Measurements from ENCODE around the gene HPS5. TPM values are rescaled to one million over a fixed set of nuclear protein-coding genes. Genes with fewer than 3 reads are reported as not detected.

HPS5 gene
- total RNA-seq, 1 donor from 2014 or later = 76.3 TPM

DNA sequence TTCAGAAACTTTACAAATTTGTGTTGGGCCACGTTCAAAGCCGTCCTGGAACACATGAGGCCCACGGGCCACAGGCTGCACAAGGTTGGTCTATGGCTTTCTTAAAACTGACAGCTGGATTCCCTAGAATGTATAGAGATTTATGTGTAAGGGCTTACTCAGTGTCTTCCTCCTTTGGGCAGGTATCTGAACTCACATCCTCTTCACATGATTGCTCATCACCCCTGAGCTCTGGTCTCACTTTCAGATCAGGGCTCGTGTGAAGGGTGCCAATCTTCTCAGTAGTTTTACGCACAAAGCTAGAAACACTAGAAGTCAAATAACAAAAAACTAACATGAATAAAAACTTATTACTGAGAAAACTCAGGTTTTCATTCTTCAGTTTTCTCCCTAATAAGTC lies 27.1 kb downstream of the HPS5 start:
- H3K27me3 Mint-ChIP-seq (ENCODE audit: unreplicated experiment) = no peaks in the 10 kb centered on the region

DNA sequence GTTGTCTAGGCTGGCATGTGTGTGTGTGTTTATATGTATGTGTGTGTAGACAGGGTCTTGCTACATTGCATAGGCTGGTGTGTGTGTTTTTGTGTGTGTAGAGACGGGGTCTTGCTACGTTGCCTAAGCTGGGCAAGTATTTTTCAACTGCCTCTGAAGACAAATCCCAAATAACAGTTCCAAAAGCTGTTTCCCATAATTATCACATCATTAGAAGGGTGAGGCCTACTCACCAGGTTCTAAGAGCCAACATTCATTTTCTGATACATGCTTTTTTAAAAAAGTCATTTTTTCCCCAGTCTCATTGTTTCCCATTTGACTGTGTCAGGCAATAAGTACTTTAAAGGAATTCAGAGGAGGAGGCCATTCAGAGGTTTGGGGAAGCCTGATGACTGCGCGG lies 33.0 kb downstream of the HPS5 start:
- peaks cover 63% of the 10 kb centered on the region for H3K36me3 Mint-ChIP-seq (ENCODE audit: unreplicated experiment)
- H3K4me3 Mint-ChIP-seq (ENCODE audit: unreplicated experiment) = no peak overlapping the region
- H3K27me3 Mint-ChIP-seq (ENCODE audit: unreplicated experiment) = no peaks in the 10 kb centered on the region
- no peaks in the 10 kb centered on the region for H3K4me1 Mint-ChIP-seq (ENCODE audit: unreplicated experiment)
- DNase-seq (ENCODE audit: extremely low spot score, unreplicated experiment) = no peak
- no peak overlapping the region for H3K27ac Mint-ChIP-seq (ENCODE audit: unreplicated experiment)
- TF ChIP-seq, protein P1, sequence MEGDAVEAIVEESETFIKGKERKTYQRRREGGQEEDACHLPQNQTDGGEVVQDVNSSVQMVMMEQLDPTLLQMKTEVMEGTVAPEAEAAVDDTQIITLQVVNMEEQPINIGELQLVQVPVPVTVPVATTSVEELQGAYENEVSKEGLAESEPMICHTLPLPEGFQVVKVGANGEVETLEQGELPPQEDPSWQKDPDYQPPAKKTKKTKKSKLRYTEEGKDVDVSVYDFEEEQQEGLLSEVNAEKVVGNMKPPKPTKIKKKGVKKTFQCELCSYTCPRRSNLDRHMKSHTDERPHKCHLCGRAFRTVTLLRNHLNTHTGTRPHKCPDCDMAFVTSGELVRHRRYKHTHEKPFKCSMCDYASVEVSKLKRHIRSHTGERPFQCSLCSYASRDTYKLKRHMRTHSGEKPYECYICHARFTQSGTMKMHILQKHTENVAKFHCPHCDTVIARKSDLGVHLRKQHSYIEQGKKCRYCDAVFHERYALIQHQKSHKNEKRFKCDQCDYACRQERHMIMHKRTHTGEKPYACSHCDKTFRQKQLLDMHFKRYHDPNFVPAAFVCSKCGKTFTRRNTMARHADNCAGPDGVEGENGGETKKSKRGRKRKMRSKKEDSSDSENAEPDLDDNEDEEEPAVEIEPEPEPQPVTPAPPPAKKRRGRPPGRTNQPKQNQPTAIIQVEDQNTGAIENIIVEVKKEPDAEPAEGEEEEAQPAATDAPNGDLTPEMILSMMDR (IDR thresholded peaks at IDR 0.05) = no peak
- no peaks in the 10 kb centered on the region for H3K9me3 Mint-ChIP-seq (ENCODE audit: unreplicated experiment)

More for the DNA sequence above, 27.1 kb downstream of the HPS5 start:
- no peak overlapping the region for H3K27ac Mint-ChIP-seq (ENCODE audit: unreplicated experiment)
- peaks cover 78% of the 10 kb centered on the region for H3K36me3 Mint-ChIP-seq (ENCODE audit: unreplicated experiment)
- TF ChIP-seq, protein P1 (IDR thresholded peaks at IDR 0.05) = no peak
- DNase-seq (ENCODE audit: extremely low spot score, unreplicated experiment) = no peak
- no peaks in the 10 kb centered on the region for H3K4me1 Mint-ChIP-seq (ENCODE audit: unreplicated experiment)
- H3K9me3 Mint-ChIP-seq (ENCODE audit: unreplicated experiment) = no peaks in the 10 kb centered on the region
- no peak overlapping the region for H3K4me3 Mint-ChIP-seq (ENCODE audit: unreplicated experiment)

DNA sequence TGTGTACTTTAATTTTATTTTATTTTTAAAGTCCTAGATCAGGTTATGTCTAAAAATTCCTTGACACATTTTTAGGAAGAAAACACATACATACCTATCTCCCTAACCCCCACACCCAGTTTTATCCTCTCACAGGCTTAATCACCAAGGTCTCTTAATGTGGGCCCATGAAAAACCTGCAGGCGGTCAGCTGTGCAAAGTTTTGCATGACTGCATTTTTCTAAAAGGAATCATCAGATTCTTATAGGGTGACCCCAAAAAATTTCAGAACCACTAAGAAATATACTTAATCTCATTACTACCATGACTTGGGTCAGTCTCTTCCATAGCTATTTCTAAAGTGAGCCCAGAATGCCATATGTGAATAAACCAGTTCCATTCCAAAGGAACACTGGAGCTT lies 36.1 kb downstream of the HPS5 start:
- no peak for DNase-seq (ENCODE audit: extremely low spot score, unreplicated experiment)
- H3K4me3 Mint-ChIP-seq (ENCODE audit: unreplicated experiment) = no peak overlapping the region
- H3K27ac Mint-ChIP-seq (ENCODE audit: unreplicated experiment) = no peak overlapping the region
- TF ChIP-seq, protein P1 (IDR thresholded peaks at IDR 0.05) = no peak
- peaks cover 59% of the 10 kb centered on the region for H3K36me3 Mint-ChIP-seq (ENCODE audit: unreplicated experiment)
- no peaks in the 10 kb centered on the region for H3K9me3 Mint-ChIP-seq (ENCODE audit: unreplicated experiment)
- H3K27me3 Mint-ChIP-seq (ENCODE audit: unreplicated experiment) = no peaks in the 10 kb centered on the region
- no peaks in the 10 kb centered on the region for H3K4me1 Mint-ChIP-seq (ENCODE audit: unreplicated experiment)

DNA sequence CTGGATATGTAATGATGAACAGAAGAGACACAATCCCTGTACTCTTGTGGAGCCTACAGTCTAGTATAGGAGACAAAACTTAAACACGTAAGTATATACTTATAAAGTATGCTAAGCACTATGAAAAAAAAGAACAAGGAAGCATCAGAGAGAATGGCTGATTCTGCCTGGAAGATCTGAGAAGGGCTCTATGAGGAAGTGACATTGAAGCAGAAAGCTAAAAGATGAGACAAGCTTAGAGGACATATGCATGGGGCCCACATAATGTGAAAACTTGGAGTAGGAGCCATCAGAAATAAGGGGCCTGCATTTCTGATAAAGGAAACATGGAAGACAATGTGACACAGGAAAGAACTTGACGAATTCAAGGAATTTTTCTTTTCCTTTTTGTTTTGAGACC lies 39.3 kb downstream of the HPS5 start:
- H3K27ac Mint-ChIP-seq (ENCODE audit: unreplicated experiment) = no peak overlapping the region
- H3K4me3 Mint-ChIP-seq (ENCODE audit: unreplicated experiment) = no peak overlapping the region
- TF ChIP-seq, protein P1 (IDR thresholded peaks at IDR 0.05) = no peak
- peaks cover 68% of the 10 kb centered on the region for H3K36me3 Mint-ChIP-seq (ENCODE audit: unreplicated experiment)
- no peaks in the 10 kb centered on the region for H3K4me1 Mint-ChIP-seq (ENCODE audit: unreplicated experiment)
- H3K27me3 Mint-ChIP-seq (ENCODE audit: unreplicated experiment) = no peaks in the 10 kb centered on the region
- no peak for DNase-seq (ENCODE audit: extremely low spot score, unreplicated experiment)
- H3K9me3 Mint-ChIP-seq (ENCODE audit: unreplicated experiment) = no peaks in the 10 kb centered on the region

GRCh38 chr11:18280438-18281045 lies 41.4 kb downstream of the HPS5 start:
- Mint-ChIP-seq H3K9me3 (ENCODE audit: unreplicated experiment) (no peaks in the 10 kb centered on the region), H3K36me3 (ENCODE audit: unreplicated experiment) (peaks cover 58% of the 10 kb centered on the region), H3K4me3 (ENCODE audit: unreplicated experiment) (no peak overlapping the region), H3K4me1 (ENCODE audit: unreplicated experiment) (no peaks in the 10 kb centered on the region), H3K27me3 (ENCODE audit: unreplicated experiment) (no peaks in the 10 kb centered on the region), H3K27ac (ENCODE audit: unreplicated experiment) (no peak overlapping the region)
- DNase-seq (ENCODE audit: extremely low spot score, unreplicated experiment) = no peak
- TF ChIP-seq, protein P1 (IDR thresholded peaks at IDR 0.05) = no peak
